Renal cortical epithelial cell (primary cell): Measurements from ENCODE around the gene RBM17. TPM values are rescaled to one million over a fixed set of nuclear protein-coding genes. Genes with fewer than 3 reads are reported as not detected.
"Not testable (repeated sequence)": the region's sequence is repeated elsewhere in the genome, so short reads cannot be mapped to it uniquely, and the experiment has no call there.

Experiments used
- DNase-seq: peaks from one replicate; pipeline ENCODE4 v3.0.0-alpha.2; 2011; ENCODE audit warnings: low read depth
- total RNA-seq: library from RNA; depleted of rRNA; stranded (reverse); fragments of >200 nt; gene quantifications from 2 replicates; pipeline ENCODE4 v1.2.3, GENCODE V29; 2014

RBM17 gene
- 32.0 and 60.3 TPM in 2 replicates for total RNA-seq

GRCh38 chr10:6088721-6089333 is at the start of gene RBM17:
Gene RBM17, plus strand, starts transcription at chr10:6089034. Its CDS starts 8,032 bp downstream, at chr10:6097066.
- peak; percentile 85 for DNase-seq

- no peak for DNase-seq
Observed at GRCh38 chr10:6039711-6040110, 49.1 kb upstream of the RBM17 start.

DNA sequence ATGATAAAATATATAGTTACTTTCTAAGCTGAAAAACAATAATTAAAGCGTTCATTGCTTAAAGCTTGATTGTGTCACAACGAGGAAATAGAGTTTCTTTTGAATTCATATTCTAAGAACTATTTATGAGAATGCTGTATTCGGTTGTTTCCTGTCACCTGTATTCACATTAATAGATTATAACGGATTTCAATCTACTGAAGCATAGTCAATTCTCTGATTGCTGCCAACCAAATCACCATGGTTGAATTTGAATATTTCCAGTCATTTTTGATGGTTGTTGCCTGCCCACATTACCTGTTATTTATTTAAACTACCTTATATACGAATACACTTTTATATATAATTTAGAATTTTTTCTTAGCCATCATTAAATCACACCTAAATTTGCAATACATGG is 48.6 kb upstream of the RBM17 start:
- no peak for DNase-seq

GRCh38 chr10:6043377-6043776 is 45.5 kb upstream of the RBM17 start:
- not testable (repeated sequence) for DNase-seq

GRCh38 chr10:6044060-6044459 is 44.8 kb upstream of the RBM17 start:
- no peak for DNase-seq

- no peak for DNase-seq
Observed at GRCh38 chr10:6044751-6045313, 44.0 kb upstream of the RBM17 start.

DNA sequence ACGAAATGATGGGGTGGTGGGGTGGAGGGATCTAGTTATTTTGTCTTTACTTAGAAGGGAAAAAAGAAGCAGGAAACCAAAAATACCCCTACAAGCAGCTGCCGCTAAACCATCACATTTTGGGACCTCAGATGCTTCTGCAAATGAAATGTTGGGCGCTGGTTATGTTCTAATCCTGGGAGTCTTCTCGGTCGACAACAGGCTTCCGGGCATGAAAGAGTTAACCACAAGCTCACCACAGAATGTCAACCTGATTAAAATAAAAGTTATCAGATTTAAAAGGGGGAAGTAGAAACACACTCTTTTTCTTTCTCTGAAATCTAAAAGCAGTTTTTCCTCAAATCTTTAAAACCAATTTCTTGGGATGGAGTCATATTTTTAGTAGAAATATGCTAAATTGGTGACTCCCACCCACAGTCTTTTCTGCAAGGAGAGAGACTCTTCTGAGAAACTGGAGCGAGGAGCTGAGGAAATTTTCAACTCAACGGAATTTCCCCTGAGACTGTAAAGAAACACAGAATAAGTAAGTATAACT is 43.5 kb upstream of the RBM17 start:
- DNase-seq = no peak

GRCh38 chr10:6045878-6046772 is 42.7 kb upstream of the RBM17 start:
- DNase-seq = no peak

GRCh38 chr10:6046773-6047611 is 41.8 kb upstream of the RBM17 start:
- no peak for DNase-seq

DNA sequence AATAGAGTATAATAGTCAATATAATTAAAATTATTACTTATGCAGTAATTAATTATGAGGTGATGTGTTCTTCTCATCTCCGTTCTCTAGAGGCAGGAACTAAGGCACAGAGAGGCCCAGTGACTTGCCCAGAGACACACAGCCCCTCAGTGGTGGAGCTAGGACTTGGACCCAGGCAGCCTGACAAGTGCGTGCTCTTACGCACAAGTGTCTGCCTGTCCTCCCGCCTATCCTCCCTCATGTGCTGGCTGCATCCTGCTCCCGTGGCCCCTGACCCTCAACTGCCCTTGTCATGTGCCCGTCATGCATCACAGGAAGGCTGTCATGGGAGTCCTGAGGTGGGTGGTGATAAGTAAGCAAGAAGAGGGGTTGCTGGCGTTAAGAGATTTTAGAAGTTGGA is 41.0 kb upstream of the RBM17 start:
- DNase-seq = no peak

GRCh38 chr10:6048281-6049030 is 40.4 kb upstream of the RBM17 start:
- no peak for DNase-seq

DNA sequence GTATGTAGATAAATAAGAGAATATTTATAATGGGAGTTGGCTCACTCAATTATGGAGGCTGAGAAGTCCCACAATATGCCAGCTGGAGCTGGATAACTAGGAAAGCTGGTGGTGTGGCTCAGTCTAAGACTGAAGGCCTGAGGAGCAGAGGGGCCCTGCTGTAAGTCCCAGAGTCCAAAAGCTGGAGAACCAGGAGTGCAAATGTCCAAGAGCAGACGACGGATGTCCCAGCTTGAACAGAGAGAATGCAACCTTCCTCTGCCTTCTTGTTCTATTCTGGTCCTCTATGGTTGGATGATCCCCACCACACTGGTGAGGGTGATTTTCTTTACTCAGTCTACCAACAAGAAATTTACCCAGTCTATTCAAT is 39.8 kb upstream of the RBM17 start:
- no peak for DNase-seq

DNA sequence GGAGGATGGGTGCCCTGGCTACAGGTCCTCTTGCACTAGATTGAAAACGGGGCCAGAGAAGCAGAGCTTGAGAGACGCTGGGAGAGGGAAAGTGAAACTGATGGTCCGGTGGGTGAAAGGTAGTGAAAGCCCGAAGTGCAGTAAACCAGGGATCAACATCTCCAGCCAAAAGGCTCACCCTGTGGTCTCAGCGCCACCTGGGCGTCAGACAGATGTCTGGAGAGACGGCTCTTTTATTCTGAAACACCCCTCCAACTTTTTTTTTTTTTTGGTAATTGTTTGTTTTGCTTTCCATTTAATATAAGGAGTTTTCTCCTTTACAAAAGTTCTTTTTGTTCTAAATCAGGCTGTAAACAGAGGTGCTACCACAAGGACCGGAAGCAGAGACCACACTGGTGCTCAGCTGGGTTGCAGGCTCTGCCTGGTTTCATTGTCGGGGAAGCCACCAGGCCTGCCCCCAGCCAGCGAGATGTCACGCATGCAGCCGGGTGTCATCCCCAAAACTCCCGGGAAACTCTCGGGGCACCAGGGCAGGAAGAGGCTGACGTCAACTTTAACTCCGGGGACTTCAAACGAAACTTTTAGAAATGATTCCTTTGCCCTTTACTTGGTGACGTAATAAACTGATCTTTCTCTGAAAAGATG is 37.9 kb upstream of the RBM17 start:
- peak; percentile 51 for DNase-seq

DNA sequence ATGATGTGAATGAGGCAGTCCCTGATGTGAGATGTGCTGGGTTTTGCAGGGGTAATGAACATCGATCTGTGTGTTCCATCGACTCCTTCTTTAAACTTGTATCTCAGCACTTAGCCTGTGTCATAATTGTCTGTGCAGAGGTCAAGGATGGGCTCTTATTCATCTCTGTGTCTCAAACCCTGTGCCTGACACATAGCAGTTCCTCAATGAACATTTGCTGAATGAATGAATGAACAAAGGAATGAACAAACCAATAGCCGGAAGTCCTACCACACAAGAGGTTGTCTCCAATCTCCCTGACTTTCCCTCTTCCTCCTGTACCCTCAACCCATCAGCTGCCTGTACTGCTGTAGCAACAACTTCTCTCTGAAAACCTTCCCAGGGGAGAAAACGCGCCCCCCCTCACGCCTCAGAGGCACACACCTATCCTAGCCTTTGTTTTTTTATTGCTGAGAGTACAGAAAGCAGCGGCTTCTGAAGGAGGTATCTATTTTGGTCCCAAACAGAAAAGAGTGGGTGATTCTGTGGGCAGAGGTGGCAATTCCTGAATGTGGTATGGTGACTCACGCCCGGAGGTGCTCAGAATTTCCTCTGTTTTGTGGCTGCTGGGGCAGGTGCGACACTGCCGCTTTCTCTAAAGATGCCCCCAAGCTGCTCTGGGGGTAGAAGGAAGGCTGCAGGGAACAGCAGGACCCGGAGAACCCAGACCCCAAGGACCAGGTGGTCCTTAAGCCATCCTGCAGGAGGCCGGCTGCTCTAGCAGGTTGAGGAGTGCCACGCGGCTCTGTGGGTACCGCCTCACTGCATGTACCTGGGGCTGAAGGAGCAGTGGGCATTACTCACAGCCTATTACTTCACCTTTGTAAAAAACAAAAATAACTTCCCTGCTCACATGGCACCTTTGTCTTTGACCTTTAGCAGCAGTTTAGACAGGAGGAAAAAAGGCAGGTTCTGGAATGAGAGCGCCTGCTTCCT is 36.3 kb upstream of the RBM17 start:
- peak; percentile 43 for DNase-seq

- DNase-seq = no peak
Observed at GRCh38 chr10:6053303-6053702, 35.5 kb upstream of the RBM17 start.

DNA sequence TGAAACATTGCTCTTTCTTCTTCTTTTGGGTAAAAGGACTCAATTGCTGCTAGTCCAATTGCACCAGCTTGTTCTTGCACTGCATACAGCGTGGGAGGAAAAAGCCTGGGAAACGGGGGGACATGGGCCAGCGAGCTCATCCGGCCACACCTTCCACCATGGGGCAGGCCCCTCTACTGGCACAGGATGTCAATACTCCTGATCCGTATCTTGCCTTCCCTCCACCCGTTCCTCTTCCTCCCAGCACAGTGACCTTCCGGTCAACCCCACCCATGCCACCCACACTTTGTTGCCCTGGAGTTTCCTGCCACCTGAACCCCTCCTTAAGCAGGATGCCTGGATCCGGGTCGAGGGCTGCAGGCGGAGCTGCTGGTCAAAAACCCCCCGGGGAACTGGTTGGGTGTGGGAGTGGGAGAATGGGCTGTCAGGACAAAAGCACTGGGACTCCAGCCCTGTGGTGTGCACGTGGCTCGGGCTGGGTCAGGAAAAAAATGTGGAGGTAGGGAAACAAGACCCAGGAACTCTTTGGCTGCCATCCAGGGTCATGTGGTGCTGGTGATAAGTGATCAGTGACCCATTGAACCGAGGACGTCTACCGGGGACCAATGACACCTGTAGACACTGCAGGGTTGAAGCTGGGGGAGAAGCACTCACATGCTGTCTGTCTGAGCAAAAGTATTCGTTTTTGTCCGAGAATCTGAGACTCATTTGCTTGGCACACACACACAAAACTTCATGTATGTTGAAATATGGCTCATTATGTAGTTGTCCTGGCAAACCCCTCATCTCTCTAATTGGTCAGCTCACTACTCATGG is 34.8 kb upstream of the RBM17 start:
- DNase-seq = peak; percentile 51

- no peak for DNase-seq
Observed at GRCh38 chr10:6054884-6055283, 34.0 kb upstream of the RBM17 start.

DNA sequence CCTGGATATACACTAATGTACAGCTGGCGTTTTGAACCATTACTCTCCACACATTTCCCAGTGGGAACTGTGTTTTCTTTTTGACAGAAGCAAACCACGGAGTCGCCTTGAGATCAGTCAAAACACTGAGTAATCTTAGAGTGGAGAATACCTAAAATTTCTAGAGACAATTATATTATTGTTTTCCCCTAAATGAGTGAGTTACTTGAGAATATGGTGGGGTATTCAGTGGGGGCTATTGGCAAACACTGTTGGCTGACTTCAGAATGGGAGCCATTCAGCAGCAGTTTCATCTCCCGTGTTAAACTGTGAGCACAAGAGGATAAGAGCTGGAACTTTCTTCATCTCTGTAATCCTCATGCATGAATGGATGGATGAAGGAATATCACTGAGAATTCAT is 32.9 kb upstream of the RBM17 start:
- DNase-seq = peak; percentile 2
